ENCODE results near the gene ANO2.

Gene ANO2

GRCh38 chr12:5623411-5623810 lies 321.6 kb downstream of the ANO2 start:
- DNase-seq (ENCODE audit: low read depth in 2 of 2), result no peak

- no peak for DNase-seq (ENCODE audit: low read depth in 2 of 2)
Measured at GRCh38 chr12:5622280-5622679, 322.8 kb downstream of the ANO2 start.

GRCh38 chr12:5621329-5621728 lies 323.7 kb downstream of the ANO2 start:
- no peak for DNase-seq (ENCODE audit: low read depth in 2 of 2)

GRCh38 chr12:5620896-5621295 lies 324.2 kb downstream of the ANO2 start:
- no peak for DNase-seq (ENCODE audit: low read depth in 2 of 2)

- DNase-seq (ENCODE audit: low read depth in 2 of 2), result no peak
Measured at GRCh38 chr12:5619628-5620027, 325.4 kb downstream of the ANO2 start.

GRCh38 chr12:5616854-5617253 lies 328.2 kb downstream of the ANO2 start:
- no peak for DNase-seq (ENCODE audit: low read depth in 2 of 2)

- DNase-seq (ENCODE audit: low read depth in 2 of 2), result no peak
Measured at GRCh38 chr12:5615760-5616159, 329.3 kb downstream of the ANO2 start.

GRCh38 chr12:5614256-5614655 lies 330.8 kb downstream of the ANO2 start:
- DNase-seq (ENCODE audit: low read depth in 2 of 2), result no peak

- no peak for DNase-seq (ENCODE audit: low read depth in 2 of 2)
Measured at GRCh38 chr12:5612556-5613410, 332.3 kb downstream of the ANO2 start.

- no peak for DNase-seq (ENCODE audit: low read depth in 2 of 2)
Measured at GRCh38 chr12:5611162-5611561, 333.9 kb downstream of the ANO2 start.

GRCh38 chr12:5599378-5599777 lies 345.7 kb downstream of the ANO2 start:
- DNase-seq (ENCODE audit: low read depth in 2 of 2), result no peak

- no peak for DNase-seq (ENCODE audit: low read depth in 2 of 2)
Measured at GRCh38 chr12:5593998-5594397, 351.1 kb downstream of the ANO2 start.

GRCh38 chr12:5593086-5593485 lies 352.0 kb downstream of the ANO2 start:
- no peak for DNase-seq (ENCODE audit: low read depth in 2 of 2)

GRCh38 chr12:5592310-5592709 lies 352.7 kb downstream of the ANO2 start:
- no peak for DNase-seq (ENCODE audit: low read depth in 2 of 2)

GRCh38 chr12:5590316-5590715 lies 354.7 kb downstream of the ANO2 start:
- no peak for DNase-seq (ENCODE audit: low read depth in 2 of 2)

- no peak for DNase-seq (ENCODE audit: low read depth in 2 of 2)
Measured at GRCh38 chr12:5589054-5589453, 356.0 kb downstream of the ANO2 start.

GRCh38 chr12:5588591-5588990 lies 356.5 kb downstream of the ANO2 start:
- DNase-seq (ENCODE audit: low read depth in 2 of 2), result no peak

GRCh38 chr12:5588176-5588575 lies 356.9 kb downstream of the ANO2 start:
- no peak for DNase-seq (ENCODE audit: low read depth in 2 of 2)

- DNase-seq (ENCODE audit: low read depth in 2 of 2), result no peak
Measured at GRCh38 chr12:5587711-5588121, 357.3 kb downstream of the ANO2 start.

- DNase-seq (ENCODE audit: low read depth in 2 of 2), result no peak
Measured at GRCh38 chr12:5586201-5586600, 358.9 kb downstream of the ANO2 start.

- DNase-seq (ENCODE audit: low read depth in 2 of 2), result no peak
Measured at GRCh38 chr12:5585178-5585577, 359.9 kb downstream of the ANO2 start.

- DNase-seq (ENCODE audit: low read depth in 2 of 2), result no peak
Measured at GRCh38 chr12:5584412-5585175, 360.5 kb downstream of the ANO2 start.

GRCh38 chr12:5582541-5582940 lies 362.5 kb downstream of the ANO2 start:
- DNase-seq (ENCODE audit: low read depth in 2 of 2), result no peak

Measured in stimulated activated CD8-positive, alpha-beta memory T cell treated with anti-CD3 and anti-CD28 coated beads, Interleukin-2, amount 100 ng/mL, for 48 hours (primary cell).